ENCODE measurements around the gene INF2.

The INF2 gene

GRCh38 chr14:104741108-104741802 lies 51.8 kb downstream of the INF2 start:
- TF ChIP-seq, protein P1, sequence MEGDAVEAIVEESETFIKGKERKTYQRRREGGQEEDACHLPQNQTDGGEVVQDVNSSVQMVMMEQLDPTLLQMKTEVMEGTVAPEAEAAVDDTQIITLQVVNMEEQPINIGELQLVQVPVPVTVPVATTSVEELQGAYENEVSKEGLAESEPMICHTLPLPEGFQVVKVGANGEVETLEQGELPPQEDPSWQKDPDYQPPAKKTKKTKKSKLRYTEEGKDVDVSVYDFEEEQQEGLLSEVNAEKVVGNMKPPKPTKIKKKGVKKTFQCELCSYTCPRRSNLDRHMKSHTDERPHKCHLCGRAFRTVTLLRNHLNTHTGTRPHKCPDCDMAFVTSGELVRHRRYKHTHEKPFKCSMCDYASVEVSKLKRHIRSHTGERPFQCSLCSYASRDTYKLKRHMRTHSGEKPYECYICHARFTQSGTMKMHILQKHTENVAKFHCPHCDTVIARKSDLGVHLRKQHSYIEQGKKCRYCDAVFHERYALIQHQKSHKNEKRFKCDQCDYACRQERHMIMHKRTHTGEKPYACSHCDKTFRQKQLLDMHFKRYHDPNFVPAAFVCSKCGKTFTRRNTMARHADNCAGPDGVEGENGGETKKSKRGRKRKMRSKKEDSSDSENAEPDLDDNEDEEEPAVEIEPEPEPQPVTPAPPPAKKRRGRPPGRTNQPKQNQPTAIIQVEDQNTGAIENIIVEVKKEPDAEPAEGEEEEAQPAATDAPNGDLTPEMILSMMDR (IDR thresholded peaks at IDR 0.05; ENCODE audit: low read depth, low read length) = no peak
- no peak overlapping the region for H3K4me3 ChIP-seq (ENCODE audit: low read depth, low read length)

GRCh38 chr14:104741803-104742251 lies 52.4 kb downstream of the INF2 start:
- TF ChIP-seq, protein P1 (IDR thresholded peaks at IDR 0.05; ENCODE audit: low read depth, low read length) = no peak
- no peak overlapping the region for H3K4me3 ChIP-seq (ENCODE audit: low read depth, low read length)

- TF ChIP-seq, protein P1 (IDR thresholded peaks at IDR 0.05; ENCODE audit: low read depth, low read length) = no peak
- H3K4me3 ChIP-seq (ENCODE audit: low read depth, low read length) = no peak overlapping the region
These were observed 53.4 kb downstream of the INF2 start for GRCh38 chr14:104742586-104743455.

GRCh38 chr14:104743461-104744380 lies 54.3 kb downstream of the INF2 start:
- H3K4me3 ChIP-seq (ENCODE audit: low read depth, low read length) = no peak overlapping the region
- TF ChIP-seq, protein P1 (IDR thresholded peaks at IDR 0.05; ENCODE audit: low read depth, low read length) = no peak

DNA sequence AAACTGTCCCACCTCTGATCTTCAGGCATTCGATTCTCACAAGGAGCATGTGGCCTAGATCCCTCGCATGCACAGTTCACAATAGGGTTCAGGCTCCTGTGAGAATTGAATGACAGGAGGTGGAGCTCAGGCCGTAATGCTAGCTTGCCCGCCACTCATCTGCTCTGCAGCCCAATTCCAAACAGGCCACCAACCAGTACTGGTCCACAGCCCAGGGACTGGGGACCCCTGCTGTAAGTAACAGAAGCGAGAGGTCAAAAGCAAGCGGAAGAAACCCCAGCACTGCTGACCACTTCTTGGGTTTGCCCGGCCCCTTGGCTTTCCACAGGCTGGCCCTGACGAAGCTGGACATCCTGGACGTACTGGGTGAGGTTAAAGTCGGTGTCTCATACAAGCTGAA lies 55.1 kb downstream of the INF2 start:
- TF ChIP-seq, protein P1 (IDR thresholded peaks at IDR 0.05; ENCODE audit: low read depth, low read length) = no peak
- H3K4me3 ChIP-seq (ENCODE audit: low read depth, low read length) = no peak overlapping the region

DNA sequence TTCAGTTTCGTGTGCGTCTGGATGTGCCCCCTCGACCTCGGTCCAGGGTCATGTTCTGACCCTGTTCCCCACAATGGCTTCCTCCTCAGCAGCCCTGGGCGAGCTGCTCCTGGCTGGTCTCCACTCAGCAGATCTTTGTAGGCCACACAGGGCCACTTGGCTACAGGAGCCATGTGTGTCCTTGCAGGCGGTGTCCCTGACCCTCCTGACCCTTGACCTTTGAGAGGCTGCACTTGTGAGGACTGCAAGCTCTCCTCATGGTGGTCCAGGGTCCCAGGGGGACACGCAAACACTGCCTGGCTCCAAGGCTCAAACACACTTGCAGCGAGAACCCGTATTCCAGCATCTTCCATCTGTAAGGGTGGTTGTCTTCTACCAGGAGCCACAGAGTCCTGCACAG lies 56.0 kb downstream of the INF2 start:
- no peak overlapping the region for H3K4me3 ChIP-seq (ENCODE audit: low read depth, low read length)
- TF ChIP-seq, protein P1 (IDR thresholded peaks at IDR 0.05; ENCODE audit: low read depth, low read length) = no peak
